ENCODE data around the gene ZNF536. TPM values are rescaled to one million over a fixed set of nuclear protein-coding genes. Genes with fewer than 3 reads are reported as not detected.

Gene ZNF536
- polyA plus RNA-seq, 1 of the 3 experiments (the other 2 are of a cell fraction), result 0.41 TPM

GRCh38 chr19:30388327-30388726, 16.1 kb downstream of the ZNF536 start:
- Histone ChIP-seq H3K27me3 (ENCODE audit: insufficient read depth) (no peaks in the 10 kb centered on the region), H3K36me3 (replicated peaks in 1 of 2; ENCODE audit: control insufficient read depth in 1 of 2, insufficient read depth in 2 of 2, low read length in 1 of 2) (no peaks in the 10 kb centered on the region), H4K20me1 (ENCODE audit: insufficient read depth) (no peaks in the 10 kb centered on the region), H3K4me3 (ENCODE audit: low read depth in 2 of 2, low read length in 1 of 2) (no peak overlapping the region), H3K4me2 (no peak overlapping the region), H3K9me2 (no peaks in the 10 kb centered on the region), H3F3A (replicated peaks; ENCODE audit: insufficient read depth) (no peaks in the 10 kb centered on the region), H3K9ac (no peak overlapping the region), H3K9me3 (no peaks in the 10 kb centered on the region), H2AFZ (ENCODE audit: low read depth) (no peak overlapping the region), H3K4me1 (ENCODE audit: control insufficient read depth in 1 of 2, insufficient read depth in 2 of 2, low read depth in 1 of 2, low read length in 1 of 2) (peaks cover 0 to 22% of the 10 kb centered on the region in 2 experiments; a peak in 1 of 4 replicates), H3K27ac (ENCODE audit: low read depth in 2 of 2, low read length in 1 of 2) (no peak overlapping the region), H3K79me2 (ENCODE audit: insufficient read depth) (no peaks in the 10 kb centered on the region)
- 23% methylated on average over 8 of the region's 9 CpGs for WGBS (ENCODE audit: low lambda C conversion rate)
- TF ChIP-seq RFX5 (IDR thresholded peaks at IDR 0.05; ENCODE audit: low read length), result no peak
- POLR2A ChIA-PET, result no interaction called here
- DNase-seq, result no peak
- CTCF ChIA-PET, result interaction anchor here (1.3 kb wide), 1 partner anchor 262 kb away, joined by 3 read pairs; no protein-coding TSS in a partner anchor

GRCh38 chr19:30388819-30389218, 16.6 kb downstream of the ZNF536 start:
- ChIA-PET CTCF (interaction anchor here (1.3 kb wide), 1 partner anchor 261 kb away, joined by 3 read pairs; no protein-coding TSS in a partner anchor), POLR2A (no interaction called here)
- H3K4me2 ChIP-seq, result no peak overlapping the region
- DNase-seq, result no peak
- peaks cover 0 to 22% of the 10 kb centered on the region in 2 experiments; a peak in 1 of 4 replicates for H3K4me1 ChIP-seq (ENCODE audit: control insufficient read depth in 1 of 2, insufficient read depth in 2 of 2, low read depth in 1 of 2, low read length in 1 of 2)
- no peak for TF ChIP-seq RCOR1 (IDR thresholded peaks at IDR 0.05; ENCODE audit: low read length)
- TF ChIP-seq SMC3 (IDR thresholded peaks at IDR 0.05; ENCODE audit: low read depth, low read length), result no peak
- no peak for TF ChIP-seq ZBTB33 (IDR thresholded peaks at IDR 0.05; ENCODE audit: borderline replicate concordance, low read depth)
- no peak for TF ChIP-seq PBX3 (IDR thresholded peaks at IDR 0.05)
- TF ChIP-seq GABPA (IDR thresholded peaks at IDR 0.05; ENCODE audit: low read depth), result no peak
- TF ChIP-seq MXI1 (IDR thresholded peaks at IDR 0.05; ENCODE audit: low read depth, low read length), result no peak
- TF ChIP-seq JUND (IDR thresholded peaks at IDR 0.05), result no peak
- no peak for TF ChIP-seq YY1 (IDR thresholded peaks at IDR 0.05; ENCODE audit: low read depth)
- no peak for TF ChIP-seq TEAD4 (IDR thresholded peaks at IDR 0.05; ENCODE audit: borderline replicate concordance, insufficient read depth)
- no peak for TF ChIP-seq CTCF (IDR thresholded peaks at IDR 0.05)
- TF ChIP-seq NFIC (IDR thresholded peaks at IDR 0.05; ENCODE audit: borderline replicate concordance), result no peak
- TF ChIP-seq MEF2A (IDR thresholded peaks at IDR 0.05; ENCODE audit: borderline replicate concordance, low read depth), result no peak
- TF ChIP-seq USF2 (IDR thresholded peaks at IDR 0.05; ENCODE audit: borderline replicate concordance, low read depth, low read length), result no peak
- no peak for TF ChIP-seq FOXM1 (IDR thresholded peaks at IDR 0.05; ENCODE audit: low read depth)
- no peak for TF ChIP-seq FOXJ3 (CRISPR knock-in tag; IDR thresholded peaks at IDR 0.05)
- TF ChIP-seq MAX (IDR thresholded peaks at IDR 0.05; ENCODE audit: low read depth), result no peak
- TF ChIP-seq ELF1 (IDR thresholded peaks at IDR 0.05), result no peak
- no peaks in the 10 kb centered on the region for H3K79me2 ChIP-seq (ENCODE audit: insufficient read depth)
- no peaks in the 10 kb centered on the region for H3F3A ChIP-seq (replicated peaks; ENCODE audit: insufficient read depth)
- H3K9me3 ChIP-seq, result no peaks in the 10 kb centered on the region
- whole genome bisulfite sequencing (ENCODE audit: low lambda C conversion rate), result 39% methylated on average over 5 of the region's 5 CpGs
- no peaks in the 10 kb centered on the region for H4K20me1 ChIP-seq (ENCODE audit: insufficient read depth)
- H2AFZ ChIP-seq (ENCODE audit: low read depth), result no peak overlapping the region
- no peaks in the 10 kb centered on the region for H3K36me3 ChIP-seq (replicated peaks in 1 of 2; ENCODE audit: control insufficient read depth in 1 of 2, insufficient read depth in 2 of 2, low read length in 1 of 2)
- no peak overlapping the region for H3K9ac ChIP-seq
- H3K4me3 ChIP-seq (ENCODE audit: low read depth in 2 of 2, low read length in 1 of 2), result no peak overlapping the region
- H3K27ac ChIP-seq (ENCODE audit: low read depth in 2 of 2, low read length in 1 of 2), result no peak overlapping the region
- H3K27me3 ChIP-seq (ENCODE audit: insufficient read depth), result no peaks in the 10 kb centered on the region
- no peaks in the 10 kb centered on the region for H3K9me2 ChIP-seq
